GM18520 (cell line): ENCODE measurements around the gene CHST1.

Source experiments
- ATAC-seq: cut with Tn5 transposase; IDR thresholded peaks from one replicate; pipeline ENCODE4 v1.9.1; 2021; ENCODE audit not compliant: unreplicated experiment

Gene CHST1

GRCh38 chr11:45646275-45646927 is 19.0 kb downstream of the CHST1 start:
- ATAC-seq, result no peak

DNA sequence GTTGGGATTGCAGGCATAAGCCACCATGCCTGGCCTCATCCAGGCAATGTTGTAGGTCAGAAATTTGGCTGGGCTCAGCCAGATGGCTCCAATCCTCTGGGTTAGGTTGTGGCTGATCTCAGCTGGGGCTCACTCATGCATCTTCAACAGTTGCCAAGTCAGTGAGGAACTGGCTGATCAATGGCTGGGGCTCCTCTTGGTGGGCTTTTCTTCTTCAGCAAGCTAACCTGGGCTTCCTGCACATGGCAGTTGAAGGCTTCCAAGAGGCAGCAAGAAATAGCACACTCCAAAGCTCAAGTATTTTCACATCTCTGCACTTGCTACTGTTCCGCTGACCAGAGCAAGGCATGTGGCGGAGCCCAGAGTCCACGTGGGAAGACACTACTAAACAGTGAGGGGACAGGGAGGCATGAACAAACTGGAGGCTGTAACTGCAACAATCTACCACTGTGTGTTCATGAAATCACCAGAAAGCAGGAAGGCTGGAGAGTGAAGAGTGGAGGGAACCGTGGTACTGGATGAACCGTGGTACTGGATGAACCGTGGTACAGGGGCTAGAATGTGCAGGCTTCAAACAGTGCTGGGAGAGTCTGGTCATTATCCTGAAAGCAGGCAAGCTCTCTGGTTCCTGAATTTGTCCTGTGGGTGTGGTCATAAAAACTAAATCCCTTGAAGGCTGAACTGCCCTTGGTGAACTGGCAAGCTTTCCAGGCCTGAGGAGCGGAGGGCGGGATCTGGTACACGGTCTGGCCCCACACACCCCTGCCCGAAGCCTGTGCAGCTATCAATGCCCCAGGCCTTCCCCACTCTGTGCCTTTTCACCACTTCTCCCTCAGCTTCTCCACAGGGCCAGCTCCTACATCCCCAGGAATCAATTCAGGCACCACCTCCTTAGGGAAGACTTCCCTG is 20.2 kb downstream of the CHST1 start:
- ATAC-seq, result no peak

- no peak for ATAC-seq
Observed at GRCh38 chr11:45643598-45644260, 21.7 kb downstream of the CHST1 start.

DNA sequence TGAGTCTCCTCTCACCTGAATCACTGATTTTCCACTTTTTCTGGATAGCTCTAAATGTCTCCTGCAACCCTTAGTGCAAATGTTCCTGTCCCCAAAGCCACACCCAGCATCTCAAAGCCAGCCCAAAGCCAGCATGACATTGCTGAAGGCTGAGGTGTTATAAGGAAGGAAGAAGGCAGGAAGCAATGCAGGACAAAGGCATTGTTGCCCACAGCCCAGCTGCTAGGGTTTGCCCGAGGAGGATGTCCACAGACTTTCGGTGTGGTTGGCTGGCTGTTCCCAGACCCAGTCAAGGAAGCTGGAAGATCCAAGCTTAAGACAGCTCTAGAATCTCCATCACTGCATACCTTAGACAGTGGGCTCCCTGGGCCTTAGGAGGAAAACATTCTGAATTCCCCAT is 23.5 kb downstream of the CHST1 start:
- no peak for ATAC-seq

DNA sequence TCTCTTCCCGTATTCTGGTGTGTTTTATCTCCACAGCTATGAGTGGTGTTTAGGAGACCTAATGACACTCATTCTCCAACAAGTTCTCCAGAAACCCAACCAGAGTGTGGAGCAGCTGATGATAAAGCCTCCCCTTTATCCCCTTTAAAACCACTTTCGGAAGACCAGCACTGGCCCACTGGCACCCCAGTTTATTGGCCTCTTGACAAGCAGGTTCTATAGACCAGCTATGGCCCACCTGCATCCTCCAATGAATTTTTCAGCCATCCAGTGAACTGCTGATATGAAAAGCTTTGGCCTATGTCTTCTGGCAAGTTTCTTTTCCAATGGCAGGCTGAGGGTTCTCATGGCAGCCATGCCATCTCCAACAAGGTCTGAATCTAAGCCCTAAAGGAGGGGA is 27.4 kb downstream of the CHST1 start:
- ATAC-seq, result no peak

- no peak for ATAC-seq
Observed at GRCh38 chr11:45635907-45636306, 29.5 kb downstream of the CHST1 start.

DNA sequence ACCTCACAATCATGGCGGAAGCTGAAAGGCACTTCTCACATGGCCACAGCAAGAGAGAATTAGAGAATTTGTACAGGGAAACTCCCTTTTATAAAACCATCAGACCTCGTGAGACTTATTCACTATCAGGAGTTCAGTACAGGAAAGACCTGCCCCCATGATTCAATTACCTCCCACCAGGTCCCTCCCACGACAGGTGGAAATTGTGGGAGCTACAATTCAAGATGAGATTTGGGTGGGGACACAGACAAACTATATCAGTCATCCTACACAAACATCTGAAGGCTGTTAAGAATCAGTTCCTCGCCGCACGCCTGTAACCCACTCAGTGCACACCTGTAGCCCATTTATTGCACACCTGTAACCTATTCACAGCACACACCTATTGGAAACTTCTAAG is 39.8 kb downstream of the CHST1 start:
- ATAC-seq, result no peak

DNA sequence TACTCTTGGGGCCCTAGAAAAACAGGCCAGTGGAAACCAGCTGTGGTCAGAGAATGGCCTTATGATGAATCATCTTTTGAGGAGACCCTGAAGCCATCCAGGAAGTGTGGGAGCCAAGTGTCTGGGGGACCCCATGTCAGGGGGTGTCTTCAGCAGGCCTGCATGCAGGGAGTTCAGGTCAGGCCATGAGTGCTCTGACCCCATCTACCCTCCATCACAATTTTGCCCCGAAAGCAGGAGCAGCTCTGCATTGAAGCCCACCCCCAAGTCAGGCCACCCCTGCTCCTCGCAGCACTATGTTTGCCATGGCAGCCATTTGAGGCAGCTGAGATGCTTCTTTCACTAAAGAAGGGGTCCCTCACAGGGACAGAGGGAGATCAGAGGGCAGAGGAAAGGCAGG is 41.3 kb downstream of the CHST1 start:
- ATAC-seq, result no peak

DNA sequence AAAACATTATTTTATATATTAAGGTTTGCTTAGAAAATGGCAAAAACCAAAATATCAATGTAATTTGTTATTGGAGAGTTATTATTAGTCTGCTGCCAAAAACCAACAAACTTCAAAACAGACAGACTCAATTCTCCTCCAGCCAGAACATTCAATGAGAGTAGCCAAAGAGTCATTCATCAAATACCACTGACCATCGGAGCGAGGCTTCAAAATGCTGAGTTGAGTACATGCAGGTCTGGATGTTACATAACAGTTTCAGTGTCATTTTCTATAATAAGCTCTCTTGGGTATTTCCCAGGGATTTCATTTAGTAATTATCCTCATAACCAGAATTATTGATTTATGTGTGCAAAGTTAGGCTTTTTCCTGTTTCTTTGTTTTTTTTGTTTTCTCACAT is 42.6 kb downstream of the CHST1 start:
- ATAC-seq, result no peak

- no peak for ATAC-seq
Observed at GRCh38 chr11:45622283-45622682, 43.1 kb downstream of the CHST1 start.

GRCh38 chr11:45621588-45621987 is 43.8 kb downstream of the CHST1 start:
- no peak for ATAC-seq

DNA sequence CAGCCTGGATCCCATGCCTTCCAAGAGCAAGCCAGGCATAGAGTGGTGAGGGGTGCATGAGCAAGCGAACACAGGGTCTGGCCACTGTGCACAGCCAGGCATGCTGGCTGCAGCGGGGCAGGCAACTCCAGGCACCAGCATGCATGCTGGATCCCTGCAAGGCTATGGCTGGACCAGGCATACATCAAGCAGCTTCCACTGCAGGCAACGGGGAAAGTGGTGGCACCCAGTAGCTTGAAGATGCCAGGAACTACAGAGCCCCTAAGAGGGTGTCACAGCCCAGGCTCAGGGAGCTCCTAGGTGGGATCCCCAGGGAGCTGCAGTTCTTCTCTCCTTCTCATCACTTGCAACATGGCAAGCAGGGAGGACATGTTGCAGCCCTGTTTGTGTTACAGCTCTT is 45.2 kb downstream of the CHST1 start:
- ATAC-seq, result no peak

DNA sequence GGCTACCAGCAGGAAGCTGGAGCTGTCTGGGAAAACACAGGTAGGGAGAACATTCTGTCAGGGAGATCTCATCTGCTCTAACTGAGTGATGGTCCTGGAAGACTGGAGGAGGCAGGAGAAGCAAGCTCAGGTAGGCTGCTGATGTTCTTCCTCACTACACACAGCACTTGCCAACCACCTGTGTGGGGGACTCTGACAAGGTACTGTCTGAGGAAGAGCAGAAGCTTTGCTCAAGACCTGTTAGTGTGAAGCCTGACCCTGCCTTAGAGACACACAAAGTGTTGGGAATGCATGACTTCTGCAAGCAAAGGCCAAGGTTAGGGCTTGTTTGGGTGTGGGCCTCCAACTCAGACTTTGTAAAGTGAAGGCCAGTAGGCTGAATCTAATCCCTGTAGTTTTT is 46.5 kb downstream of the CHST1 start:
- ATAC-seq, result no peak

- ATAC-seq, result no peak
Observed at GRCh38 chr11:45617871-45618601, 47.4 kb downstream of the CHST1 start.

DNA sequence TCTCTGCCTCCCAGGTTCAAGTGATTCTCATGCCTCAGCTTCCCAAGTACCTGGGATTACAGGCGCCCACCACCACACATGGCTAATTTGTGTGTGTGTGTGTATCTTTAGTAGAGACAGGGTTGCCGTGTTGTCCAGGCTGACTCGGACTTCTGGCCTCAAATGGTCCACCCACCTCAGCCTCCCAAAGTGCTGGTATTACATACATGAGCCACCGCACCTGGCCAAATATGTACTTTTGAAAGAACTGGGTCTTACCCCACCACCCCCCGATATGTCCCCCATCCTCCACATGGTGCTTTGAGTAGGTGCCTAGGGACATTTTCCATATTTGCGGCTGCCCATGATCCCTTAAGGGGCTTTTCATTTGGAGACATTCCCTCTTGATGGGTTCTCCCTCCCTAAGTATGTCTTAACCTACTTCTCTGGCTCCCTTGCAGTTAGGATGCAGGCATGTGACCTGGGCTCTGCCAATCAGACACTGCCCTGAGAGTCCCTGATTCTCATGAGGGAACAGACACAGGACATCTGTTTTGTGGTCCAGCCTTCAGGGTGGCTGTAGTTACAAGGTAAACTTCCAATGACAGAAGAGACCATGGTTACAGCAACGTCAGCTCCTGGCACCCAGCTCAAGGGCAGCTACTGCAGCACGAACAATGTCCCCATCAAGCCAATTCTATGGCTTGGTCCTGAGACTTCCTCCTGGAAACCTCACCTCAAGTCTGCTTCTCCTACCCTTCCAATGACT is 48.4 kb downstream of the CHST1 start:
- ATAC-seq, result no peak

- no peak for ATAC-seq
Observed at GRCh38 chr11:45615182-45615792, 50.1 kb downstream of the CHST1 start.

- ATAC-seq, result no peak
Observed at GRCh38 chr11:45614196-45614828, 51.1 kb downstream of the CHST1 start.

DNA sequence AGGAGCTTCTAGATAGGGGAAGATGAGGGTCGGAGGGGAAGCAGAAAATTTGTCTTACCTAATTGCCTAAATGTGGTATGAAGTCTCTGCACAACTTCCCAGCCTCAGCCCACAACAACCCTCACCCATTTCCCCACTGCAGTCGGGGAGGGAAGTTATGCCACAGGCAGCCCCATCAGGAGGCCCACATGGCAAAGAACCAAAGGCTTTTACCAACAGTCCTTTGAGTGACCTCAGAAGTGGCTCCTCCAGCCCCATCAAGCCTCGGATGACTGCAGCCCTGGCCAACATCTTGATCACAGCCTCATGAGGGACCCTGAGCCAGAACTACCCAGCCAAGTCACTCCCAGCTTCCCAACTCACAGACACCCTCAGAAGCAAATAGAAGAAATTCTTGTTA is 54.8 kb downstream of the CHST1 start:
- no peak for ATAC-seq

DNA sequence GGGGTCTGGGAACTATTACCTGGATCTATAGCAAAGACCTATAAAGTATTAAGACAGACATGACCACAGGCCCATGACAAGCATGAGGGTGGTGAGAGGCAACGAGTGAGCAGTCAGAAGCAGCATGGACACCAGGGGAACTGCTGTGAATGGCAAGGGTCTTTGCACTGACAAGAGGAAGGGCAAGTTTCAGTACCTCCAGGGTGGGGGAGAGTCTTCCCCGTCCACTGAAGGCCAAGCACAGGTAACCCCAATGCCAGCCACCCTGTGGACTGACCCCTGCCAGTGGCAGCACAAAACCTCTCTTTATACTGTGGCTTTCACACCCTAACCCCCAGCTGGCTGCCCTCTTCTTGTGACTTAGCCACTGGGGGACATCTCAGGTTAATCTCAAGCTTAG is 55.5 kb downstream of the CHST1 start:
- ATAC-seq, result no peak

DNA sequence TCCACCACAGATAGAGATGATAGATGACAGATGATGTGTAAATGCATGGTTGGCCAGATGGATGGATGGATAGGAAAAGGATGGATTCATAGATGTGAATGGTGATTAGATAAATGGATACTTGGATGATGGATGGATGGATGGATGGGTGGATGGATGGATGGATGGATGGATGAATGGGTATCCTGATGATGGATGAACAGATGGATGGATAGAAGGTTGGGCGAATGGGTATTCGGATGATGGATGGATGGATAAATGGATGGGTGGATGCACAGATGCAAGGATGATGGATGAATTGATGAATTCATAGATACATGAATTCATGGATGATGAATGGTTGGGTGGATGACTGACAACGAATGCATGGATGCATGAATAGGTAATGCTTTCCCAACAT is 56.1 kb downstream of the CHST1 start:
- no peak for ATAC-seq
